AG09309 (cell line): Measurements from ENCODE around the gene FAM149A.

ENCODE experiments used
- DNase-seq: peaks from one replicate; pipeline ENCODE4 v3.0.0-alpha.2; 2010; ENCODE audit warnings: low read depth
- H3K4me3 ChIP-seq: 2 replicates; pipeline ENCODE4 v1.5.1; 2011; ENCODE audit warnings: mild to moderate bottlenecking, low read depth, low read length, moderate library complexity; ENCODE audit not compliant: control insufficient read depth
- TF ChIP-seq, protein P1 (sequence below): IDR thresholded peaks from 2 replicates; pipeline ENCODE4 v1.5.1; 2011; ENCODE audit warnings: mild to moderate bottlenecking, low read depth, low read length, inconsistent platforms; ENCODE audit not compliant: insufficient read depth, control insufficient read depth; ENCODE audit errors: missing control alignments

Gene FAM149A

DNA sequence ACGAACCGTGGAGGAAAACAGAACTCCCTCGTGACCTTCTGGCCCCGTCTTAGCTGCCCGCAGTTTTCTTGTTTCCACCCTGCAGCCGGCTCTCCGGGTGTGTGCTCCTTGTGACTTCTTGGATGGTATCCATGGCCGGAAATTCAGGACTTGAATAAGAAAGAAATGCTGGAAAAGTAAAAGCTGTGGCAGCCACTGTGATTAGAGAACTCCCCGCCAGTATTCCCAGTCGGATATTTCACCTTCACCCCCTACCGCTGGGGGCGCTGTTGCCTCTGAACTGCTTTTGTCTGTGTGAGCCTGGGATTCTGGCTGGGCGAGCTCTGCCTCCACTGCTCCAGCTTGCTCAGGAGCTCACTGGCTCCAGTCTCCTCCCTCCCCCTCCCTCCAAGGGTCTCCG lies 45.4 kb downstream of the FAM149A start:
- no peak overlapping the region for H3K4me3 ChIP-seq
- DNase-seq = no peak
- TF ChIP-seq, protein P1, sequence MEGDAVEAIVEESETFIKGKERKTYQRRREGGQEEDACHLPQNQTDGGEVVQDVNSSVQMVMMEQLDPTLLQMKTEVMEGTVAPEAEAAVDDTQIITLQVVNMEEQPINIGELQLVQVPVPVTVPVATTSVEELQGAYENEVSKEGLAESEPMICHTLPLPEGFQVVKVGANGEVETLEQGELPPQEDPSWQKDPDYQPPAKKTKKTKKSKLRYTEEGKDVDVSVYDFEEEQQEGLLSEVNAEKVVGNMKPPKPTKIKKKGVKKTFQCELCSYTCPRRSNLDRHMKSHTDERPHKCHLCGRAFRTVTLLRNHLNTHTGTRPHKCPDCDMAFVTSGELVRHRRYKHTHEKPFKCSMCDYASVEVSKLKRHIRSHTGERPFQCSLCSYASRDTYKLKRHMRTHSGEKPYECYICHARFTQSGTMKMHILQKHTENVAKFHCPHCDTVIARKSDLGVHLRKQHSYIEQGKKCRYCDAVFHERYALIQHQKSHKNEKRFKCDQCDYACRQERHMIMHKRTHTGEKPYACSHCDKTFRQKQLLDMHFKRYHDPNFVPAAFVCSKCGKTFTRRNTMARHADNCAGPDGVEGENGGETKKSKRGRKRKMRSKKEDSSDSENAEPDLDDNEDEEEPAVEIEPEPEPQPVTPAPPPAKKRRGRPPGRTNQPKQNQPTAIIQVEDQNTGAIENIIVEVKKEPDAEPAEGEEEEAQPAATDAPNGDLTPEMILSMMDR = peak; percentile 59

DNA sequence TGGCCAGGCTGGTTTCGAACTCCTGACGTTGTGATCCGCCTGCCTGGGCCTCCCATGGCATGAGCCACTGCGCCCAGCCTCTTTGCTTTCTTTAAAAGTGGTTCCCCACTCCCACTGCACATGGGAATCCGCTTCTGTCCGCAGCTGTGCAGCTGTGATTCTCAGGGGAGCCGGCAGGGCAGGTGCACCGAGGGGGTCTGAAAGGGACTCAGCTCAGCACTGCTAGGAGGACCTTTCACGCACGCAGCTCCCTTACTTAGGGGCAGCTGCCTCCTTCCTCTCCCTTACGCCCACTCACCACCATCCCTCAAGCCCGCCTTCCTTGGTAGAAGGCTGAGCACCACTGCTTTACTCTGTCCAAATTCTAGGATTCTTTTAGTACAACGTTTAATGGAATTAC lies 46.4 kb downstream of the FAM149A start:
- DNase-seq = no peak
- TF ChIP-seq, protein P1 = no peak
- no peak overlapping the region for H3K4me3 ChIP-seq

DNA sequence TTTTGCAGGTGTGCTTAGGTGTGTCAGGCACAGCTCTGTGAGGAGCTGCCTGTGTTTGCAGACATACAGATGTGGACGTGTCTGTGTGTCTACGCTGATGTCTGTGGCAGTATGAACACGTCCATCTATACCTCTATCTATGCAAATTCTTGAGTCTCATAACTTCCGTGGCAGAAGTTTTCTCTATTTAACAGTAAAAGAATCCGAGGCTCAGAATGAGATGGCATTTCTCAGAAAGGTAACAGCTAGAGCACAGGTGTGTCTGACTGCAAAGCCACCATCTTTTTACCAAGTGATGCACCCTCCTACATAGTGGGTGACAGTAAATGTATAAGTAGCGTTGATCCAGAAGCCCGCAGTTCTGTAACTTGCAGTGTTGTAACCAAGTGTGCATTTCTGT lies 47.0 kb downstream of the FAM149A start:
- no peak overlapping the region for H3K4me3 ChIP-seq
- TF ChIP-seq, protein P1 = no peak
- no peak for DNase-seq

DNA sequence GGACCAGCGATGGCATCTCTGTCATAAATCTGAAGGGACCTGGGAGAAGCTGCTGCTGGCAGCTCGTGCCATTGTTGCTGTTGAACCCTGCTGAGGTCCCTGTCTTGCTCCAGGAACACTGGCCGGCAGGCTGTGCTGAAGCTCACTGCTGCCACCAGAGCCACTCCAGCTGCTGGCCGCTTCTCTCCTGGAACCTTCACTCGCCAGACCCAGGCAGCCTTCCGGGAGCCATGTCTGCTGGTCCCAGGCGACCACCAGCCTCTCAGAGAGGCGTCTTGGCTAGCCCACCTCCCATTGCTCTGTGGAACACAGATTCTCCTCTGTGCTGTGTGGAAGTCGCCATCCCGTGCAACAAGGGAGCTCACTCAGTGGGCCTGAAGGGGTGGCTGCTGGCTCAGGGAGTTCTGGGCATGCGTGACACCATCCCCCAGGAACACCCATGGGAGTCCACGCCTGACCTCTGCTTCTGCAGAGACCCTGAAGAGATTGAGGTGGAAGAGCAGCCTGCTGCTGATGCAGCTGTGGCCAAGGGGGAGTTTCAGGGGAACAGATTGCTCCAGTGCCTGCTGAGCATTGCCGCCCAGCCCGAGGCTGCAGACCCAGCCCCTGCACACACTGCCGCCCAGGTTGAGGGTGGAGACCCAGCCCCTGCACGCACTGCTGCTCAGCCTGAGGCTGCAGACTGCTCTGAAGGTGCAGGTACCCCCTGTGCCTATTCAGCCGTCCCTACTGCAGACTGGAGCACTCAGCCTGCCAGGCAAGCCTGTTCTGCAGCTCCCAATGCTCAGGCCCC lies 53.7 kb downstream of the FAM149A start:
- no peak for DNase-seq
- H3K4me3 ChIP-seq = no peak overlapping the region
- TF ChIP-seq, protein P1 = no peak

DNA sequence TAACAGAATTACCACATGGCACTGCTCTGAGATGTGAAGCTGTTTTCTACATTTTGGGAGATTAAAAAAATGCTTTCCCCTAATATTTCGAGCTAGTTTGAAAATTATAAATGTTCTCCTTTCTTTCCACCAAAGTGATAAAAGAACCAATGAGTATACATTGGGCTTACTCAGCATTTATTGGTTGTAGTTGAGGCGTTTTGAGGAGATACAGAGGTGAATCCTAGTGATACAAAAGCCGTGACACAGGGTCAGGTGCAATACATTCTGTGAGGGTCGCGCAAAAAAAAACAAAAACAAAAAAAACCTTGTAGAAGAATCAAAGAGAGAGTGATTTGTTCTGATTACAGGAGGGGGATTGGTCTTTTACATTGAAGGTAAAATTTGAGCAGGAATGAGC lies 54.5 kb downstream of the FAM149A start:
- TF ChIP-seq, protein P1 = no peak
- no peak overlapping the region for H3K4me3 ChIP-seq
- no peak for DNase-seq

DNA sequence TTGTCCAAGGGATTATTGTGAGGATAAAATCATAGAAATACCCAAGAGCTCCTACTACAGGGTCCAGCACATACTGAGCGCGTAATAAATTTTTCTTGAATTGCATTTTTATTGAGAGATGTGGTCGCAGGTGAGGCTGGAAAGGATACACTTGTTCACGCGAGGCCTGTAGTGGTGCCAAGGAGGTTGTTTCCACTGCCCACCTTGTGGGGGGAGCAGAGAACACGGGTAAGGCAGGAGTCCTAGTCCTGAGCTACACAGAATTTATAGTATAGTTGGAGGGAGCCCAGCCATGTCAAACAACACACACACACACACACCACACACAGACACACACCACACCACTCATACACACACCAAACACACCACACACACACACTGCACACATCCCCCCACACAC lies 55.1 kb downstream of the FAM149A start:
- H3K4me3 ChIP-seq = no peak overlapping the region
- TF ChIP-seq, protein P1 = no peak
- DNase-seq = no peak
